DND-41 (cell line): ENCODE results near the gene MERTK.

Experiments used
- ATAC-seq: fragments of 200-7000 bp; cut with Tn5 transposase; 3 replicates; pipeline ENCODE4 v1.9.1; 2021; ENCODE audit warnings: low read depth; ENCODE audit not compliant: insufficient read depth
- DNase-seq: peaks from one replicate; pipeline ENCODE4 v3.0.0-alpha.2; 2020
- H2AFZ ChIP-seq: 2 replicates; pipeline ENCODE4 v1.6.0; 2012; ENCODE audit warnings: low read depth, low read length
- H3K27ac ChIP-seq: 2 replicates; pipeline ENCODE4 v1.5.1; 2012; ENCODE audit warnings: low read length, inconsistent platforms
- H3K27me3 ChIP-seq: fragments of 200-600 bp; sonication (generic); 2 replicates; pipeline ENCODE4 v1.6.0; 2012; ENCODE audit warnings: low read length, mild to moderate bottlenecking, inconsistent platforms; ENCODE audit not compliant: insufficient read depth, poor library complexity
- H3K36me3 ChIP-seq: 2 replicates; pipeline ENCODE4 v1.5.1; 2012; ENCODE audit warnings: low read length, inconsistent platforms; ENCODE audit not compliant: insufficient read depth
- H3K4me1 ChIP-seq: 2 replicates; pipeline ENCODE4 v1.5.1; 2012; ENCODE audit warnings: mild to moderate bottlenecking, low read length; ENCODE audit not compliant: insufficient read depth
- H3K4me2 ChIP-seq: 2 replicates; pipeline ENCODE4 v1.6.0; 2012; ENCODE audit warnings: mild to moderate bottlenecking, moderate library complexity, low read length, inconsistent platforms; ENCODE audit not compliant: insufficient read depth
- H3K4me3 ChIP-seq, 2 experiments: fragments of 200-600 bp in 1 of 2; shearing (Covaris generic) in 1 of 2; 2 replicates each; pipeline ENCODE4 v1.5.1; 2012 to 2016; ENCODE audit warnings: inconsistent platforms in 2 of 2, low read length in 2 of 2, mild to moderate bottlenecking in 2 of 2, low read depth in 1 of 2, moderate library complexity in 1 of 2
- H3K79me2 ChIP-seq: 2 replicates; pipeline ENCODE4 v1.6.0; 2012; ENCODE audit warnings: low read length, inconsistent platforms; ENCODE audit not compliant: insufficient read depth
- H3K9ac ChIP-seq: 2 replicates; pipeline ENCODE4 v1.6.0; 2012; ENCODE audit warnings: low read depth, mild to moderate bottlenecking, inconsistent platforms, low read length, moderate library complexity
- H3K9me3 ChIP-seq: 2 replicates; pipeline ENCODE4 v1.5.1; 2012; ENCODE audit warnings: low read length, moderate library complexity, mild to moderate bottlenecking, inconsistent platforms; ENCODE audit not compliant: insufficient read depth, severe bottlenecking
- H4K20me1 ChIP-seq: 2 replicates; pipeline ENCODE4 v1.6.0; 2012; ENCODE audit warnings: low read length; ENCODE audit not compliant: insufficient read depth
- EZH2 ChIP-seq: IDR thresholded peaks from 3 replicates; pipeline ENCODE4 v1.6.1; 2012; ENCODE audit warnings: borderline replicate concordance, low read depth, mild to moderate bottlenecking, moderate library complexity, low read length, inconsistent platforms; ENCODE audit not compliant: severe bottlenecking
- TF ChIP-seq, protein P1 (sequence below): IDR thresholded peaks from 2 replicates; pipeline ENCODE4 v1.5.1; 2012; ENCODE audit warnings: borderline replicate concordance, low read length, moderate library complexity, mild to moderate bottlenecking; ENCODE audit not compliant: poor library complexity, severe bottlenecking; ENCODE audit errors: extremely low read depth

MERTK gene

DNA sequence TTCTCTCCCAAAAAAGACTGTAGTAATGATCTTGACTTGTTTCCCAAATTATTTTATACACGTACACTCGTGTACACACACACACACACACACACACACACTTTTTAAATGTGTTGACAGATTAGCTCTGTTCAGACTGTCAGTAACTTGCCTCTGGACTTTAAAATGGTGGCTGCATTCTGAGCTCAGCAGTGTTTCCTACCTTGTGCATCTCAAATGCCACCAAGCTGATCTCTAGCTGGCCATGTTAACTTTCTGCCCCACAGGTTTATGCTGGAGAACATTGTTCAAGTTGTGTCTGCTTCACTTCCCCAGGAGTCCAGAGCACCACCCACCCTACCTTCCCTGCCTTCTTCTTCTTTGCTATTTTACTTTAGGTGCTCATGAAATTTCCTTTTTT lies 83.3 kb downstream of the MERTK start:
- Histone ChIP-seq H3K36me3 (no peaks in the 10 kb centered on the region; the same call in 1 of the 2 replicates), H3K79me2 (no peaks in the 10 kb centered on the region), H4K20me1 (no peaks in the 10 kb centered on the region), H2AFZ (no peak overlapping the region), H3K9me3 (no peaks in the 10 kb centered on the region), H3K9ac (no peak overlapping the region), H3K4me3 (no peak overlapping the region), H3K27ac (no peak overlapping the region), H3K4me2 (no peak overlapping the region), H3K4me1 (no peaks in the 10 kb centered on the region), H3K27me3 (no peaks in the 10 kb centered on the region)
- DNase-seq = no peak
- no peak for ATAC-seq
- no peak for TF ChIP-seq EZH2
- TF ChIP-seq, protein P1, sequence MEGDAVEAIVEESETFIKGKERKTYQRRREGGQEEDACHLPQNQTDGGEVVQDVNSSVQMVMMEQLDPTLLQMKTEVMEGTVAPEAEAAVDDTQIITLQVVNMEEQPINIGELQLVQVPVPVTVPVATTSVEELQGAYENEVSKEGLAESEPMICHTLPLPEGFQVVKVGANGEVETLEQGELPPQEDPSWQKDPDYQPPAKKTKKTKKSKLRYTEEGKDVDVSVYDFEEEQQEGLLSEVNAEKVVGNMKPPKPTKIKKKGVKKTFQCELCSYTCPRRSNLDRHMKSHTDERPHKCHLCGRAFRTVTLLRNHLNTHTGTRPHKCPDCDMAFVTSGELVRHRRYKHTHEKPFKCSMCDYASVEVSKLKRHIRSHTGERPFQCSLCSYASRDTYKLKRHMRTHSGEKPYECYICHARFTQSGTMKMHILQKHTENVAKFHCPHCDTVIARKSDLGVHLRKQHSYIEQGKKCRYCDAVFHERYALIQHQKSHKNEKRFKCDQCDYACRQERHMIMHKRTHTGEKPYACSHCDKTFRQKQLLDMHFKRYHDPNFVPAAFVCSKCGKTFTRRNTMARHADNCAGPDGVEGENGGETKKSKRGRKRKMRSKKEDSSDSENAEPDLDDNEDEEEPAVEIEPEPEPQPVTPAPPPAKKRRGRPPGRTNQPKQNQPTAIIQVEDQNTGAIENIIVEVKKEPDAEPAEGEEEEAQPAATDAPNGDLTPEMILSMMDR = no peak

DNA sequence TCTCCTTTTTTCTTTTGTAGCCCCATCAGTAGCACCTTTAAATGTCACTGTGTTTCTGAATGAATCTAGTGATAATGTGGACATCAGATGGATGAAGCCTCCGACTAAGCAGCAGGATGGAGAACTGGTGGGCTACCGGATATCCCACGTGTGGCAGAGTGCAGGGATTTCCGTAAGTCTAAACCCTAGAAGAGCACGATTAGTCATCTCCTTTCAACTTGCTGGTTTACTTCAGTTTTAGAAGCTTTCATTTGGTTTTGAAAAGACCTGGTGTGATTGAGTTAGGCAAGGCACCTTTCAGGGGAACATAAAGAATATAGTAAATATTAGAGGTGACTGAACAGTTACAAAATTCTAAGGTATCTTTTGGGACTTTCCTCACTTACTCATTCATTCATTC lies 84.4 kb downstream of the MERTK start:
- no peak overlapping the region for H2AFZ ChIP-seq

DNA sequence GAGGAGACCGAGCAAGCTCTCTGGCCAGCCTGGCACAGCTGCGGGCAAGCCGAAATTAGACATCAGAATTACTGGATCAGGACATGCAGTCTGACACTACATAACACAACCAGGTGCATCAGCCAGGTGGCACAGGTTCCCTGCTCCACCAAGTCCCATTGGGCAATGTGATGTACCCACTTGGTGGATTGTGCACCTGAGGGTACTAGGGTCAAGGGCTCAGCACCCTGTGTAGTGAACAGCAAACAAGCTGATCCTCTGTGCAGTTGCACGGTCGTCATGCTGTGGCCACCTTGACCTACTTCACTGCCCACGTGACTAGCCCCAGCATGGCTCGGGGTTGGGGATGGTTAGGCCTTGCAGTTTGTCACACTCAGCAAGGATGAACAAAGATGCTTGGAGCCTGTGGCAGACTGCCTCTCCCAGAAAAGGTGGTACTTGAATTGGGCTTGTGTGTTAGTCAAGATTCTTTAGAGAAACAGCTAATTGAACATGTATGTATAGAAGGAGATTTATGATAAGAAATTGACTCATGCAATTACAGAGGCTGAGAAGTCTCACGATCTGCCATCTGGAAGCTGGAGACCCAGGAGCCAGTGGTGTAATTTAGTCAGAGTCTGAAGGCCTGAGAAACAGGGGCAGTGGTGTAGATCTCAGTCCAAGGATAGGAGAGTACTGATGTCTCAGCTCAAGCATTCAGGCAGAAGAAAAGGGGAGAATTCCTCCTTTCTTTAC lies 85.2 kb downstream of the MERTK start:
- Histone ChIP-seq H3K9me3 (no peaks in the 10 kb centered on the region), H3K36me3 (no peaks in the 10 kb centered on the region; the same call in 1 of the 2 replicates), H2AFZ (no peak overlapping the region), H3K27ac (no peak overlapping the region), H3K9ac (no peak overlapping the region), H3K4me2 (no peak overlapping the region), H4K20me1 (no peaks in the 10 kb centered on the region), H3K4me1 (no peaks in the 10 kb centered on the region), H3K27me3 (no peaks in the 10 kb centered on the region), H3K4me3 (no peak overlapping the region), H3K79me2 (no peaks in the 10 kb centered on the region)
- TF ChIP-seq, protein P1 = no peak
- no peak for TF ChIP-seq EZH2
- DNase-seq (no peak), ATAC-seq (no peak)

More for the DNA sequence above, 84.4 kb downstream of the MERTK start:
- Histone ChIP-seq H3K27ac (no peak overlapping the region), H3K4me2 (no peak overlapping the region), H3K4me1 (no peaks in the 10 kb centered on the region), H3K9ac (no peak overlapping the region), H3K4me3 (no peak overlapping the region), H3K36me3 (no peaks in the 10 kb centered on the region; the same call in 1 of the 2 replicates), H3K79me2 (no peaks in the 10 kb centered on the region), H3K27me3 (no peaks in the 10 kb centered on the region), H3K9me3 (no peaks in the 10 kb centered on the region), H4K20me1 (no peaks in the 10 kb centered on the region)
- ATAC-seq (no peak), DNase-seq (no peak)
- TF ChIP-seq, protein P1 = no peak
- TF ChIP-seq EZH2 = no peak
